BLaER1 (cell line): ENCODE measurements around the gene LIMK2.

Source experiments
- H3K27ac ChIP-seq: shearing (Covaris generic); formaldehyde crosslinking; 2 replicates; pipeline ENCODE4 v1.8.1; 2022
- H3K27me3 ChIP-seq: shearing (Covaris generic); formaldehyde crosslinking; 2 replicates; pipeline ENCODE4 v1.8.1; 2022
- H3K36me3 ChIP-seq: shearing (Covaris generic); formaldehyde crosslinking; 2 replicates; pipeline ENCODE4 v1.8.1; 2022
- H3K4me1 ChIP-seq: shearing (Covaris generic); formaldehyde crosslinking; 2 replicates; pipeline ENCODE4 v1.8.1; 2022
- H3K4me2 ChIP-seq: shearing (Covaris generic); formaldehyde crosslinking; 2 replicates; pipeline ENCODE4 v1.8.1; 2022
- H3K4me3 ChIP-seq: shearing (Covaris generic); formaldehyde crosslinking; 2 replicates; pipeline ENCODE4 v1.8.1; 2022
- H3K9ac ChIP-seq: shearing (Covaris generic); formaldehyde crosslinking; 2 replicates; pipeline ENCODE4 v1.8.1; 2022
- H3K9me3 ChIP-seq: shearing (Covaris generic); formaldehyde crosslinking; 2 replicates; pipeline ENCODE4 v1.8.1; 2022
- H4K20me1 ChIP-seq: shearing (Covaris generic); formaldehyde crosslinking; 2 replicates; pipeline ENCODE4 v1.8.1; 2022
- Cebpa-rat ChIP-seq: shearing (Covaris generic); IDR thresholded peaks from 2 replicates; pipeline ENCODE4 v1.8.1; 2022

Gene LIMK2

GRCh38 chr22:31278626-31279326, 66.7 kb downstream of the LIMK2 start:
- no peak overlapping the region for H3K9ac ChIP-seq
- no peaks in the 10 kb centered on the region; the same call in 1 of the 2 replicates for H3K4me1 ChIP-seq
- no peaks in the 10 kb centered on the region for H4K20me1 ChIP-seq
- no peak overlapping the region; the same call in 1 of the 2 replicates for H3K27ac ChIP-seq
- H3K4me2 ChIP-seq: no peak overlapping the region
- peaks cover 94% of the 10 kb centered on the region for H3K36me3 ChIP-seq
- no peaks in the 10 kb centered on the region for H3K9me3 ChIP-seq
- no peaks in the 10 kb centered on the region for H3K27me3 ChIP-seq
- no peak for TF ChIP-seq Cebpa-rat
- H3K4me3 ChIP-seq: no peak overlapping the region

- no peak for TF ChIP-seq Cebpa-rat
Measured at GRCh38 chr22:31279327-31279669, 67.2 kb downstream of the LIMK2 start.

GRCh38 chr22:31279821-31280505, 67.9 kb downstream of the LIMK2 start:
- no peak overlapping the region for H3K4me3 ChIP-seq
- H3K9ac ChIP-seq: no peak overlapping the region
- H3K4me1 ChIP-seq: peaks cover 11% of the 10 kb centered on the region
- TF ChIP-seq Cebpa-rat: no peak
- no peaks in the 10 kb centered on the region for H3K27me3 ChIP-seq
- no peak overlapping the region for H3K27ac ChIP-seq
- no peaks in the 10 kb centered on the region for H3K9me3 ChIP-seq
- peaks cover 82% of the 10 kb centered on the region for H3K36me3 ChIP-seq
- no peaks in the 10 kb centered on the region for H4K20me1 ChIP-seq
- no peak overlapping the region for H3K4me2 ChIP-seq

More at GRCh38 chr22:31279327-31279669, 67.2 kb downstream of the LIMK2 start:
- Histone ChIP-seq H3K9me3 (no peaks in the 10 kb centered on the region), H3K9ac (no peak overlapping the region), H3K4me2 (no peak overlapping the region), H3K4me3 (no peak overlapping the region), H3K27me3 (no peaks in the 10 kb centered on the region), H3K36me3 (peaks cover 88% of the 10 kb centered on the region), H3K27ac (no peak overlapping the region), H3K4me1 (peaks cover 5% of the 10 kb centered on the region), H4K20me1 (no peaks in the 10 kb centered on the region)

- peaks cover 66% of the 10 kb centered on the region for H3K36me3 ChIP-seq
- no peak overlapping the region for H3K27ac ChIP-seq
- no peak overlapping the region for H3K4me3 ChIP-seq
- no peak overlapping the region for H3K9ac ChIP-seq
- H3K4me1 ChIP-seq: peaks cover 29% of the 10 kb centered on the region
- no peak overlapping the region for H3K4me2 ChIP-seq
- H3K27me3 ChIP-seq: no peaks in the 10 kb centered on the region
- H3K9me3 ChIP-seq: no peaks in the 10 kb centered on the region
- no peak for TF ChIP-seq Cebpa-rat
- no peaks in the 10 kb centered on the region for H4K20me1 ChIP-seq
Measured at GRCh38 chr22:31281733-31282132, 69.6 kb downstream of the LIMK2 start.

GRCh38 chr22:31282748-31283468, 70.8 kb downstream of the LIMK2 start:
- Histone ChIP-seq H3K9me3 (no peaks in the 10 kb centered on the region), H3K27ac (no peak overlapping the region), H3K4me3 (no peak overlapping the region), H3K36me3 (peaks cover 54% of the 10 kb centered on the region), H3K9ac (no peak overlapping the region), H3K4me2 (no peak overlapping the region), H3K4me1 (peaks cover 41% of the 10 kb centered on the region), H4K20me1 (no peaks in the 10 kb centered on the region), H3K27me3 (no peaks in the 10 kb centered on the region)
- TF ChIP-seq Cebpa-rat: no peak

- peak overlapping the region; percentile 100 for H3K4me2 ChIP-seq
- no peaks in the 10 kb centered on the region for H3K9me3 ChIP-seq
- H3K27me3 ChIP-seq: no peaks in the 10 kb centered on the region
- H3K4me1 ChIP-seq: peaks cover 56% of the 10 kb centered on the region
- no peak overlapping the region; the same call in 1 of the 2 replicates for H3K9ac ChIP-seq
- no peaks in the 10 kb centered on the region for H4K20me1 ChIP-seq
- no peak for TF ChIP-seq Cebpa-rat
- peaks cover 38% of the 10 kb centered on the region for H3K36me3 ChIP-seq
- H3K4me3 ChIP-seq: no peak overlapping the region
- peak overlapping the region; percentile 59 for H3K27ac ChIP-seq
Measured at GRCh38 chr22:31284281-31285155, 72.4 kb downstream of the LIMK2 start.

- Histone ChIP-seq H3K27me3 (0 out of 2 replicates have a peak, but pooled peaks cover under 1% of the 10 kb centered on the region), H3K36me3 (peaks cover 17% of the 10 kb centered on the region), H3K9me3 (no peaks in the 10 kb centered on the region), H3K9ac (no peak overlapping the region; the same call in 1 of the 2 replicates), H3K4me2 (peak overlapping the region; percentile 100), H3K27ac (peak overlapping the region; percentile 27; the same call in 1 of the 2 replicates), H3K4me1 (peaks cover 70% of the 10 kb centered on the region), H3K4me3 (no peak overlapping the region), H4K20me1 (no peaks in the 10 kb centered on the region)
- no peak for TF ChIP-seq Cebpa-rat
Measured at GRCh38 chr22:31286360-31287255, 74.5 kb downstream of the LIMK2 start.

GRCh38 chr22:31287818-31288495, 75.9 kb downstream of the LIMK2 start:
- Histone ChIP-seq H3K36me3 (peaks cover 4% of the 10 kb centered on the region), H3K4me1 (peaks cover 83% of the 10 kb centered on the region), H3K9ac (no peak overlapping the region), H3K4me3 (no peak overlapping the region), H3K27me3 (0 out of 2 replicates have a peak, but pooled peaks cover 4% of the 10 kb centered on the region), H4K20me1 (no peaks in the 10 kb centered on the region), H3K27ac (peak overlapping the region; percentile 52), H3K9me3 (no peaks in the 10 kb centered on the region), H3K4me2 (peak overlapping the region; percentile 100)
- no peak for TF ChIP-seq Cebpa-rat
